Sigmoid colon (tissue), 4 donors: ENCODE results near the gene PRSS8.

Experiments
- CTCF ChIP-seq, 4 experiments: fragments of 450-650 bp in 3 of 4; fragments of 200-600 bp in 1 of 4; IDR thresholded peaks; one replicate each; pipeline ENCODE4 v1.5.1; 2016 to 2019; ENCODE audit warnings: antibody characterized with exemption in 4 of 4, mild to moderate bottlenecking in 3 of 4, moderate library complexity in 2 of 4
- POLR2A ChIP-seq, 2 donors: fragments of 450-650 bp; IDR thresholded peaks; one replicate each; pipeline ENCODE4 v1.6.1; 2016; ENCODE audit warnings: antibody characterized with exemption in 2 of 2, mild to moderate bottlenecking in 2 of 2, moderate library complexity in 2 of 2
- POLR2AphosphoS5 ChIP-seq, 4 donors: sonication (generic); formaldehyde crosslinking; IDR thresholded peaks; one replicate each; pipeline ENCODE4 v1.6.1; 2017; ENCODE audit warnings: antibody characterized with exemption in 4 of 4

GRCh38 chr16:31135535-31136286 is at the start of gene PRSS8:
- TF ChIP-seq CTCF (IDR thresholded peaks at IDR 0.05), result no peak
- peak in 1 of 4 donors; percentile 61 for TF ChIP-seq POLR2AphosphoS5 (IDR thresholded peaks at IDR 0.05)
- peak in 1 of 2 donors; percentile 79 for TF ChIP-seq POLR2A (IDR thresholded peaks at IDR 0.05)
